HuH-7 (cell line): ENCODE data around the gene WSB1.

Experiments
- DNase-seq: peaks from one replicate; pipeline ENCODE4 v3.0.0; 2011; ENCODE audit warnings: low spot score

The WSB1 gene

GRCh38 chr17:27280527-27280926, 13.4 kb upstream of the WSB1 start:
- DNase-seq = no peak

DNA sequence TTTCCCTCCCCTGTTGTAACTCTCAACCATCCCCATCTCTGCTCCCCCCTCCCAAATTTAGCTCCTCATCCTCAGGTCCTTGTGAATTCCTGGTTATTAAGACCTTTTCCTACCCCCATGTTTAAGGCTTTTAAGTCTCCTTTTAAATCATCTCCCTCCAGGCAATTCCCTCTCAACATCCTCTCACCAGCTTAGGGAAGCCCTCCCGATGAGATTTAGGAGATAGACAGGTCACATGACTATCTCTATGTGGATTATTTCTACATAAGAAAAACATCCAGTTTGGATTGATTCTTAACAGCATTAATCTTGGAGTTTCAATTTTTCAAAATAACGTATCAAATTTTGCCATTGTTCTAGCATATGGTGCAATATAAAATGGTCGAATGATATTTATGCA, 12.5 kb upstream of the WSB1 start:
- no peak for DNase-seq

DNA sequence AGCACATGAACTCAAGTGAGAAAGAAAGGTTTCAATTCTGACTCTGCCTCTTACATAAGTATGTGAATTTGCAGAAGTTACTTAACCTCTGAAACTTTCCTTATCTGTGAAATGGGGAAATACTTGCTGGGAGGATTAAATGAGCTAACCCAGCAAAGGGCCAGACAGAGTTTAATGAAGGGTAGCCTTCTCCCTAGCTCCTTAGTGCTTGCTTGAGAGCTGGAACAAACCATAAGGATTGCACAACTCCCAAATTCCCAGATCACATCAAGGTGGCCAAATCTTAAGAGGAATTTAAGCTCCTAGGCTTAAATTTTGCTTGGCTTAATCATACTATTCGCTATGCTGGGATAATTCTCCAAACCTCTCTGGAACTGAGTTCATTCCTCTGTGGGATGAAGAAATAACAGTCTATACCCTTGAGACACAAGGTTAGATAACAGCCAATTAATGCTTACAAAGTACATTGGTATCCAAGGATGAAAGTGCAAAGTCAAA, 11.8 kb upstream of the WSB1 start:
- no peak for DNase-seq

DNA sequence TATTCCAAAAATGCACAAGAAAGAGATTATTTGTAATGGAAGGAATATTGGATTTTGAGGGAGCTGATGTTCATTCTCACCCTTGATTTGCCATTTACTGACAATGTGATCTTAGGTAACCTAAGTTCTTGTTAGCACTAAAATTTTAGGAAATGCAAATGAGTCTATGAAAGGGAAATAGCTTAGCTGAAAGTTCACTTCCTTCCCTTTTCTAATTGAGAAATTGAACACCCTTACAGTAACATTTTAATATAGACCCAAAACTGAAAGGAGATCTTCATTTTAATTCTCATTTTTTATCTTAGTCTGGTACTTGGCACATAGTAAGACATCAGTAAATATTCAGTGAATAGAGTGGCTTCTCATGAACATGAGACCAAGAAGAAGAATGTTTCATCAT, 10.9 kb upstream of the WSB1 start:
- DNase-seq = no peak

DNA sequence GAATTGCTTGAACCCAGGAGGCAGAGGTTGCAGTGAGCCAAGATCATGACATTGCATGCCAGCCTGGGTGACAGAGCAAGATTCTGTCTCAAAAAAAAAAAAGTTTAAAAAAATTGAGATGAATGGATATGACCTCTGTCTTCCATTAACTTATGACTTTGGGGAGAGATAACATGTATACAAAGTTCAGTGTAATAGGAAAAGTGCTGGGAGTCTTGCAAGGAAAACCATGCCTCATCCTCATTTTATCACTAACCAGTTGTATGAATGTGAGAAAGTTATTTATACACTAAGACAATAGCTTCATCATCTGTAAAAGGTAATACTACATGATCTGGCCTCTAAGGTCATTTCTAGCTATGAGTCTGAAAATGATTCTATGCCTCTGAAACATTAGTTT, 10.2 kb upstream of the WSB1 start:
- DNase-seq = no peak

DNA sequence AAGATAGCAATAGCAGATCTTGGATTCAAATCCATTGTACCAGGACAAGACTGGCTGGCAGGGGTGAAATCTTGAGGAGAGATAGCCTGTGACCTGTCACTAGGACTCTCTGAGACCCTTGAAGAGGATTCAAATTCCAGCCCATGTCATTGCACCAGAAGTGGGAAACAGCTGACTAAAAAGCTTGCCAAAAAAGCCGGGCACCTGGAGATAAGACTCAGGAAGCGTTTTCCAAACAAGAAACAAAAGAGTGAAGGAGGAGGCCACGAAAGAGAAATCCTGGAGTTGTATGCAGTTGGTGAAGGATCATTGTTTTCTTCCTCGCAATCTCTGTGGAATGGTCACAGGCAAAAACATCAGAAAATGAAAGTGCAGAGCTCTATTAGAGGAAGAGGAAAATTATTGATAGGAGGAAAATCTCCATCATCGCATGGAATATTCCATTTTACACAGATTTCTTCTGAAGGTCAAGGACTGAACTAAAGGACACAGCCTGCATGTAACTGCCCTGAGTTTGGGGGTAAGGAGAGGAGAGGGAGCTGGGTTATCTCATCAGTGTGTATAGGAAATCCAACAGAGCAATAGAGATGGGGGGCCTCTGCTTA, 9.0 kb upstream of the WSB1 start:
- no peak for DNase-seq

DNA sequence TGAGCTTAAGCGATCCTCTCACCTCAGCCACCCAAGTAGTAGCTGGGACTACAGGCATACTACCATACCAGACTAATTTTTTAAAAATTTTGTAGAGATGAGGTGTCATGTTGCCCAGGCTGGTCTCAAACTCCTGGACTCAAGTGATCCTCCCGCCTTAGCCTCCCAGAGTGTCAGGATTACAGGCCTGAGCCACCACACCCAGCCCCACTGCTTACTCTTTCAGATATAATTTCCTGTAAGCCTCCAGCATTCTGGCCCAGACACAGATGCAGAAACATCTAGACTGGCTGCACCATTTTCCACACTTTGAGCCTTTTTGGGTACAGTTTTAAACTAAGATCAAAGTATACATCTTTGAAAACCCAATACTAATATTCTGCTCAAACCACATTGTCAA, 8.4 kb upstream of the WSB1 start:
- DNase-seq = no peak

- no peak for DNase-seq
Measured at GRCh38 chr17:27288183-27288582, 5.7 kb upstream of the WSB1 start.

GRCh38 chr17:27289856-27290255, 4.1 kb upstream of the WSB1 start:
- DNase-seq = no peak

DNA sequence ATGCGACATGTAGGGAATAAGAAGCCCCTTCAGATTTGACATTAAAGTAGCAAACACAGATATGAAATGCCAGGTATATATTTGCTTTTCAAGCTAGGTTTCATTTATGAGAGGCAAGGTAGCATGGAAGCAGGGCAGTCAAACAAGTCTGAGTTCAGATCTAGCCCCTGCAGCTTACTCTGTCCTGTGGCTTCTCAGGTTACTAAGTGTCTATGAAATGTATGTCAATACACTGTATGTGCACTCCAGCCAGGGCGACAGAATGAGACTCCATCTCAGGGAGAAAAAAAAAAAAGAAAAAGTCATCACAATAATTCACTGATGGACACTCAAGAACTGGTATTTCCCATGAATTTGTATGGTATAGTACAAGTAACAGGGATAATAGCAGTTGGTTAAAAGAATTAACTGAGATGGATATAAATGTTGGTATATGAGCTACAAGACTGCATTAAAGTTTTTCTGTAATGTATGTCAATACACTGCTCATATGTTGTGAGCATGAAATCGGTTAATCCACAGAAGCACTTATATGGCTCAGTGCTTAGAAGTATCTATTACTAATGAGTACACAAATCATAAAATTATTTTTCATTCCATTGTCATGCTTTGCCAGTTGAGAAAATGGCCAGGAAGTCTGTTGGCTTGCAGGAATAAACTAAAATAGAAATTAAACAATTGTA, 2.9 kb upstream of the WSB1 start:
- DNase-seq = peak; percentile 40

DNA sequence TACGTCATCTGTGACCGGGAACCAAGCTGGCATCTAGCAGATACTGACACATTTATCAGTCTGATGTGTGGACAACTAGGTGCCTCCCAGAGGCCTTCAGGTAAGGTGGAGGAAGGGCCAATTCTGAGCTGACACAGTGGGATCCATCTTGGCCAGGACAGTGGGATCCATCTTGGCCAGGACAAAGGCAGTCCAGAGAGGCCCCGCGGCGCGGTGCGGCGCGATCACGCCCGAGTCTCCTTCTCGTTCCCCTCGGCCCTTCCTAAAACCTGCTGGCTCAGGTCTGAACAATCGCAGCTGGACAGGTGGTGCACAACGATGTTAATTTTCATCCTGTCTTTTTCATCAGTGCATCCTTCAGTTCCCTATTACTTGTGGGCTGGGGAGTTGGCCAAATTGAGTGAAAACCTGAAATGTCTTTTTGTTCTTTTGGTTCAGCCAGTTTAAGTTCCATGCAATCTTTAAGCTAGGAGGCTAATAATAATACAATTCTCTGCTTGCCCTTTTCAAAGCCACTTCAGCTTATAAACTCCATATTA, 486 bp upstream of the WSB1 start:
- DNase-seq = peak; percentile 11

DNA sequence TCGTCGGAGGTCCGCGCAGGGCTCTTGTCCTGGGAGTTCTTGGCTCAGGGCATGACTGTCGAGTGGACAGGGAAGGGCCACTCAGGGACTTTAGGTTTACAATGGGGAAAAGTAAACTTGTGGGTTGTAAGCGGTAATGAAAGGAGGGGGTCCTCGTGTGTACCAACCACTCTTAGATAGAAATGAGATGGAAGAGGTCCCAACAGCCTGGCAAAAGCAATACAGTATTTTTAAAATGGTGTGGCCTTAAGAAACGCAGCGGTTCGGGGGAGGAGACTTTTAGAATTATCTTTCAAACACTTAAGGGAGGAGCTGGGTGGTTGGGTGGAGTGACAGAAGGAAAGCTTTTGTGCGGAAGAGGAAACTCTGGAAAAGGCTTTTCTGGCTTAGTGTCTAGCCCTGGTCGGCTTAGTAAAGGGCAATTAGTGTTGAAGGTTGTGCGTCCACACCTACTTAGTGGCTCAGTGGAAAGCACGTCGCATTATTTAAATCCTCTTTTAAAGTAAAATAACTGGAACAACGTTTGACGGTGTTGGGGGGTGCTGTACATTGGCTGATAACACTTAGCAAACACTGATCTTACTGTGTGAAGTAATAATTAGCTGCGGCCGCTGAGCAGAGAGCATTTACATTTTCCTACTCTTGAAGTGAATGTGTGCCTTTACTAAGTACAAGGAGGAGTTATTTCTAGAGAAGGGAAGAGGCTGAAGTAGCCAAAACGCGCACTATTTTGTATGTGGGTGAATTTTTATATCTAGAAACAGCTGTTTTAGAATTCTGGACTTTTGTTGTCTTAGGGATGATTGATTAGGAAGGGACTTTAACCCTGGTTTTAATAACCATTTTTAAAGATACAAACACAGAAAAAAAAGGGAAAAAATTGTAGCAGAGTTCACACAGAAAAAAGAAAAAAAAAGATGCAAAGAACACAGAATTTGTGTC, 1.0 kb downstream of the WSB1 start:
- peak; percentile 37 for DNase-seq

DNA sequence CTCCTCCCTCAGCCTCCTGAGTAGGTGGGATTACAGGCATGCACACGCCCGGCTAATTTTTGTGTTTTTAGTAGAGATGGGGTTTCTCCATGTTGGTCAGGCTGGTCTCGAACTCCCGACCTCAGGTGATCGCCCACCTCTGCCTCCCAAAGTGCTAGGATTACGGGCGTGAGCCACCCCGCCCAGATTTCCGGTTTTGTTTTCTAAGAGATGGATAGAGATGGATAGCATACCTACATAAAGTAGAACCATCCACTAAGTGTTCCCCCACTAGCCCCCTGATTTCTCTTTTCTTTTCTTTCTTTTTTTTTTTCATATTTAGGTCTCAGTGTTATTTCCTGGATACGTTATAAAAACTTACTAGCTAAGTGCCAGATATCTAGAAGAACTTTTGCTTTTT, 2.0 kb downstream of the WSB1 start:
- no peak for DNase-seq

- no peak for DNase-seq
Measured at GRCh38 chr17:27296428-27296979, 2.6 kb downstream of the WSB1 start.

GRCh38 chr17:27299384-27300049, 5.6 kb downstream of the WSB1 start:
- DNase-seq = no peak

DNA sequence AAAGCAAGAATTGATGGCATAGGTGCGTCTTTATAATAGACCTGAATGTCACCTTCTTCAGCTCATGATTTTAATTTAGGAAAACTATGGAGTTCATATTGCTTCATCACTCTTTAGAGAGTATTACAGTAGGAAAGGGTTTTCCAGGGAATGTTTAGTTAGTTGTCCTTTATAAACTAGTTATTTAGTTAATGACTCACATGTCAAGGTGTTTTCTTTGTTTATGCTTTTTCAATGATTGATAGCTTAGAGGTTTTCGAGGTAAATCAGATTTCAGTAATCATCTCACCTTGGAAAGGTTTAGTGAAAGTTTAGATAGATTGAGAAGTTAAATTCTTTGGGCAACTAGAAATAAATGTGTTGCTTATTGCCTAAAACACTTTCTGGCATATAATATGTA, 9.8 kb downstream of the WSB1 start:
- DNase-seq = no peak

DNA sequence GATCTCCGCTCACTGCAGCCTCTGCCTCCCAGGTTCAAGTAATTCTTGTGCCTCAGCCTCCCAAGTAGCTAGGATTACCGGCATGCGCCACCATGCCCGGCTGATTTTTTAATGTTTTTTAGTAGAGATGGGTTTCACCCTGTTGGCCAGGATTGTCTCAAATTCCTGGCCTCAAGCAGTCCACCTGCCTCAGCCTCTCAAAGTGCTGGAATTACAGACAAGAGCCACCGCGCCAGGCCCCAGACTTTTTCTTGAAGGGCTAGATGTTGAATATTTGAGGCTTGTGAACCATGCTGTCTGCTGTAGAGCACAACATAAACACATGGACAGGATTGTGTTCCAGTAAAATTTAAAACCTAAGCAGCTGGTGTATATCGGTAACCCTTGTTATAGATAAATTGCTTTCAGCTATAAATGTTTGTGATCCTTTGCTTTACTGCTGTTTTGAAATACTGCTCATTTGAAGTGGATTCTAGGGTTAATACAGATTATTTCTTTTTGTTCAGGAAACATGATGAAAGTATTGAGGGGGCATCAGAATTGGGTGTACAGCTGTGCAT, 12.4 kb downstream of the WSB1 start:
- no peak for DNase-seq

GRCh38 chr17:27310565-27311110, 16.7 kb downstream of the WSB1 start:
- no peak for DNase-seq

DNA sequence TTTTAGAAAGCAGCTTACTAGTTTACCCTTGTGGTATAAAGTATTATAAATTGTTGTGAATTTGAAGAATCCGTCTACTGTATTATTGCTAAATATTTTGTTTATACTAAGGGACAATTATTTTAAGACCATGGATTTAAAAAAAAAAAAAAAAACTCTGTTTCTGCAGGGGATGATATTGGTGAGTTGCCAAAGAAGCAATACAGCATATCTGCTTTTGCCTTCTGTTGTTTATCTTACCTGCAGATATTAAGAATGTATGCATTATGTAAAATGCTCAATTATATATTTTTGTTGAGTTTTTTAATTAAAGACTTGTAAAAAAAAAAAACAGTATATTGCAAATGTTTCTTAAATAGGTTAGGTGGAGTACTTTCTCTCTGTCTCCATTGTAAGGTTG, 19.4 kb downstream of the WSB1 start:
- no peak for DNase-seq

DNA sequence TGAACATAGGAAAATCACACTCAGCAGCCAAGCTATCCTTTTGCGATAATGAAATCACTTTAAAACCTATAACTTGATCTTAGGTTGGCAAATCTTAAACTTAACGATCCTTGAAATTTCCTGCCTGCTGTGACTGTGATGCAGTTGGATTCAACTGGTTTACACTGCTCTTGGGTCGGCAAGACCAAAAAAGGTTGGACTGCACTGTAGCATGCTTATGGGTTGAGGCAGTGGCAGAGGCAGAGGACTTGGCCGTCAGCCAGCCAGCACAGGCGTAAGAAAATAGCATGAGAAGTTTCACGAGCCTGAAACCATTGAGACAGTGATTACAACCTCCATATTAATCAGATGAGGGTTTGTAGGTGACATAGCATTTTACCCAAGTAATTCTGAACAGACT, 21.4 kb downstream of the WSB1 start:
- DNase-seq = no peak

DNA sequence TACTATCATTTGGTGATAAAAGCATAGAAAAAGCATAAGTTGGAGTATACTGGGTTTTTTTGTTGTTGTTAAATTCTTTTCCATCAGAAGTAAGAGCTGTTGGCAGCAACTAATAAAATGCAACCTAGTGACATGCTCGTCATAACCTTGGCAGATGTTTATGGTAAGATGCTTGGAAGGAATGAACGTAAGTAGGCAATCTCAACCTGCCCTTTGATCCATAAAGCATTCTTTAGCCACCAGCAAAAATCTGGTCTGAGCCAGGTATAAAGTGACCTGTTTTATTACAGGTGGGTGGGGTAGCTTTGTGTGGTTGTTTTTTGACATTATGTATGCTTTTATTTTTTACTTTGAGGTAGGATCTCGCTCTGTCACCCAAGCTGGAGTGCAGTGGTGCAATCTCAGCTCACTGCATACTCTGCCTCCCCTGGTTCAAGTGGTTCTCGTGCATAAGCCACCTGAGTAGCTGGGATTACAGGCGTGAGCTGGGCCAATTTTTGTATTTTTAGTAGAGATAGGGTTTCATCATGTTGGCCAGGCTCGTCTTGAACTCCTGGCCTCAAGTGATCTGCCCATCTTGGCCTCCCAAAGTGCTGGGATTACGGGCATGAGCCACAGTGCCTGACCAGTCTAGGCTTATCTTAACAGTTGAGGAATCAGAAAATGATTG, 22.0 kb downstream of the WSB1 start:
- no peak for DNase-seq
